ENCODE results near the gene SLC25A33.
A peak's percentile ranks its signal among the peaks of the same experiment; 100 is the strongest.
"Not testable (repeated sequence)": the region's sequence is repeated elsewhere in the genome, so short reads cannot be mapped to it uniquely, and the experiment has no call there.

SLC25A33 gene

GRCh38 chr1:9539165-9539828 is at the start of gene SLC25A33:
Gene SLC25A33, plus strand, starts transcription at chr1:9539465. Its CDS starts 227 bp downstream, at chr1:9539692.
- peak; percentile 99 to 100 for DNase-seq

GRCh38 chr1:9490605-9491339 is 48.5 kb upstream of the SLC25A33 start:
- peak; percentile 91 for DNase-seq

- no peak for DNase-seq
Observed at GRCh38 chr1:9493326-9493725, 45.9 kb upstream of the SLC25A33 start.

- DNase-seq = peak; percentile 66 to 80
Observed at GRCh38 chr1:9494936-9495758, 44.1 kb upstream of the SLC25A33 start.

- DNase-seq = no peak
Observed at GRCh38 chr1:9495854-9496374, 43.4 kb upstream of the SLC25A33 start.

- DNase-seq = no peak
Observed at GRCh38 chr1:9500756-9501754, 38.2 kb upstream of the SLC25A33 start.

GRCh38 chr1:9503001-9503675 is 36.1 kb upstream of the SLC25A33 start:
- no peak for DNase-seq

- no peak for DNase-seq
Observed at GRCh38 chr1:9505143-9505542, 34.1 kb upstream of the SLC25A33 start.

GRCh38 chr1:9506901-9507300 is 32.4 kb upstream of the SLC25A33 start:
- DNase-seq = no peak

- DNase-seq = no peak
Observed at GRCh38 chr1:9510130-9510529, 29.1 kb upstream of the SLC25A33 start.

- not testable (repeated sequence) for DNase-seq
Observed at GRCh38 chr1:9515550-9515949, 23.7 kb upstream of the SLC25A33 start.

GRCh38 chr1:9518454-9518998 is 20.7 kb upstream of the SLC25A33 start:
- no peak for DNase-seq

- no peak for DNase-seq
Observed at GRCh38 chr1:9520411-9520810, 18.9 kb upstream of the SLC25A33 start.

- no peak for DNase-seq
Observed at GRCh38 chr1:9529190-9529589, 10.1 kb upstream of the SLC25A33 start.

- DNase-seq = no peak
Observed at GRCh38 chr1:9530320-9530719, 8.9 kb upstream of the SLC25A33 start.

- DNase-seq = no peak
Observed at GRCh38 chr1:9534953-9535352, 4.3 kb upstream of the SLC25A33 start.

- no peak for DNase-seq
Observed at GRCh38 chr1:9536301-9536700, 3.0 kb upstream of the SLC25A33 start.

GRCh38 chr1:9537863-9538668 is 1.2 kb upstream of the SLC25A33 start:
- DNase-seq = no peak

- DNase-seq = no peak
Observed at GRCh38 chr1:9538669-9539164, 548 bp upstream of the SLC25A33 start.
